Measurements from ENCODE around the gene NELFE.
"Not testable (repeated sequence)": the region's sequence is repeated elsewhere in the genome, so short reads cannot be mapped to it uniquely, and the experiment has no call there.

NELFE gene

GRCh38 chr6:31915756-31916155 lies 43.0 kb downstream of the NELFE start:
- no peak for TF ChIP-seq CTCF (conservative IDR thresholded peaks at IDR 0.05; ENCODE audit: low read depth, low read length)
- no peak for DNase-seq (ENCODE audit: low read depth)
- H3K4me3 ChIP-seq (ENCODE audit: low read depth, low read length), result no peak overlapping the region

- TF ChIP-seq CTCF (conservative IDR thresholded peaks at IDR 0.05; ENCODE audit: low read depth, low read length), result no peak
- no peak for DNase-seq (ENCODE audit: low read depth)
- H3K4me3 ChIP-seq (ENCODE audit: low read depth, low read length), result no peak overlapping the region
Observed at GRCh38 chr6:31915351-31915750, 43.4 kb downstream of the NELFE start.

- TF ChIP-seq CTCF (conservative IDR thresholded peaks at IDR 0.05; ENCODE audit: low read depth, low read length), result no peak
- no peak for DNase-seq (ENCODE audit: low read depth)
- H3K4me3 ChIP-seq (ENCODE audit: low read depth, low read length), result no peak overlapping the region
Observed at GRCh38 chr6:31911826-31912585, 46.8 kb downstream of the NELFE start.

- H3K4me3 ChIP-seq (ENCODE audit: low read depth, low read length); DNase-seq (ENCODE audit: low read depth): not testable (repeated sequence)
Observed at GRCh38 chr6:31909298-31909697, 49.5 kb downstream of the NELFE start.

- peak; percentile 79 for DNase-seq (ENCODE audit: low read depth)
- H3K4me3 ChIP-seq (ENCODE audit: low read depth, low read length), result no peak overlapping the region
- TF ChIP-seq CTCF (conservative IDR thresholded peaks at IDR 0.05; ENCODE audit: low read depth, low read length), result no peak
Observed at GRCh38 chr6:31908791-31909190, 50.0 kb downstream of the NELFE start.

GRCh38 chr6:31908255-31908654 lies 50.5 kb downstream of the NELFE start:
- DNase-seq (ENCODE audit: low read depth), result not testable (repeated sequence)

GRCh38 chr6:31907158-31907813 lies 51.5 kb downstream of the NELFE start:
- peak; percentile 94 for DNase-seq (ENCODE audit: low read depth)
- TF ChIP-seq CTCF (conservative IDR thresholded peaks at IDR 0.05; ENCODE audit: low read depth, low read length), result no peak
- no peak overlapping the region for H3K4me3 ChIP-seq (ENCODE audit: low read depth, low read length)

More at GRCh38 chr6:31908255-31908654, 50.5 kb downstream of the NELFE start:
- not testable (repeated sequence) for H3K4me3 ChIP-seq (ENCODE audit: low read depth, low read length)

- not testable (repeated sequence) for DNase-seq (ENCODE audit: low read depth)
Observed at GRCh38 chr6:31906727-31907126, 52.0 kb downstream of the NELFE start.

More at GRCh38 chr6:31906727-31907126, 52.0 kb downstream of the NELFE start:
- H3K4me3 ChIP-seq (ENCODE audit: low read depth, low read length), result not testable (repeated sequence)
